ENCODE results near the gene NWD2. TPM values are rescaled to one million over a fixed set of nuclear protein-coding genes. Genes with fewer than 3 reads are reported as not detected.

Gene NWD2
- total RNA-seq, 1 donor from 2014 or later: not detected

- intact Hi-C loops (cut with micrococcal nuclease): no loop called here
These were observed 194.2 kb downstream of the NWD2 start for GRCh38 chr4:37438564-37439279.

- intact Hi-C loops (cut with micrococcal nuclease): no loop called here
These were observed 195.4 kb downstream of the NWD2 start for GRCh38 chr4:37439809-37440474.

GRCh38 chr4:37440501-37440900 is 196.0 kb downstream of the NWD2 start:
- intact Hi-C loops (cut with micrococcal nuclease): no loop called here

- intact Hi-C loops (cut with micrococcal nuclease): no loop called here
These were observed 196.9 kb downstream of the NWD2 start for GRCh38 chr4:37441231-37442061.

- intact Hi-C loops (cut with micrococcal nuclease): no loop called here
These were observed 197.4 kb downstream of the NWD2 start for GRCh38 chr4:37442062-37442323.

GRCh38 chr4:37443137-37443536 is 198.6 kb downstream of the NWD2 start:
- intact Hi-C loops (cut with micrococcal nuclease): no loop called here

GRCh38 chr4:37445023-37445422 is 200.5 kb downstream of the NWD2 start:
- intact Hi-C loops (cut with micrococcal nuclease): no loop called here

GRCh38 chr4:37446016-37446415 is 201.5 kb downstream of the NWD2 start:
- intact Hi-C loops (cut with micrococcal nuclease): no loop called here

GRCh38 chr4:37447886-37448285 is 203.3 kb downstream of the NWD2 start:
- intact Hi-C loops (cut with micrococcal nuclease): no loop called here

- intact Hi-C loops (cut with micrococcal nuclease): loop anchor here (5.0 kb wide), 1 partner anchor 237 kb away; the partner anchor contains the start of gene RELL1
These were observed 205.8 kb downstream of the NWD2 start for GRCh38 chr4:37450309-37450708.

- intact Hi-C loops (cut with micrococcal nuclease): loop anchor here (5.0 kb wide), 1 partner anchor 236 kb away; the partner anchor contains the start of gene RELL1
These were observed 206.4 kb downstream of the NWD2 start for GRCh38 chr4:37450911-37451310.

GRCh38 chr4:37451656-37452055 is 207.1 kb downstream of the NWD2 start:
- intact Hi-C loops (cut with micrococcal nuclease): loop anchor here (2.0 to 5.0 kb wide), 2 partner anchors 236 to 341 kb away; partner anchors contain the start of gene RELL1

- intact Hi-C loops (cut with micrococcal nuclease): loop anchor here (1.0 to 5.0 kb wide), 4 partner anchors 113 to 582 kb away; partner anchors contain the start of gene RELL1
These were observed 208.4 kb downstream of the NWD2 start for GRCh38 chr4:37452952-37453280.

GRCh38 chr4:37453281-37453998 is 208.9 kb downstream of the NWD2 start:
- intact Hi-C loops (cut with micrococcal nuclease): loop anchor here (1.0 to 5.0 kb wide), 4 partner anchors 113 to 582 kb away; partner anchors contain the start of gene RELL1

- intact Hi-C loops (cut with micrococcal nuclease): loop anchor here (1.0 to 5.0 kb wide), 4 partner anchors 112 to 581 kb away; partner anchors contain the start of gene RELL1
These were observed 209.7 kb downstream of the NWD2 start for GRCh38 chr4:37453999-37454800.

GRCh38 chr4:37455301-37456131 is 211.0 kb downstream of the NWD2 start:
- intact Hi-C loops (cut with micrococcal nuclease): no loop called here

- intact Hi-C loops (cut with micrococcal nuclease): no loop called here
These were observed 217.3 kb downstream of the NWD2 start for GRCh38 chr4:37461801-37462200.

GRCh38 chr4:37463033-37463856 is 218.7 kb downstream of the NWD2 start:
- intact Hi-C loops (cut with micrococcal nuclease): no loop called here

All from T-helper 2 cell treated with Interferon-gamma antibody and Interleukin-4, amounts not matched to agents 100 ng/mL and 5 ng/mL, for 36 hours (primary cell).